ENCODE data around the gene RAD51B.

The RAD51B gene

GRCh38 chr14:68260121-68260520 lies 440.5 kb downstream of the RAD51B start:
- no peak for DNase-seq

- no peak for DNase-seq
Observed at GRCh38 chr14:68261092-68261842, 441.7 kb downstream of the RAD51B start.

GRCh38 chr14:68262567-68262966 lies 443.0 kb downstream of the RAD51B start:
- DNase-seq, result no peak

- no peak for DNase-seq
Observed at GRCh38 chr14:68263563-68264259, 444.1 kb downstream of the RAD51B start.

GRCh38 chr14:68264260-68264569 lies 444.6 kb downstream of the RAD51B start:
- DNase-seq, result no peak

GRCh38 chr14:68266998-68267397 lies 447.4 kb downstream of the RAD51B start:
- no peak for DNase-seq

GRCh38 chr14:68268197-68268596 lies 448.6 kb downstream of the RAD51B start:
- no peak for DNase-seq

GRCh38 chr14:68268719-68269118 lies 449.1 kb downstream of the RAD51B start:
- no peak for DNase-seq

GRCh38 chr14:68269136-68269927 lies 449.8 kb downstream of the RAD51B start:
- no peak for DNase-seq

GRCh38 chr14:68270342-68270741 lies 450.8 kb downstream of the RAD51B start:
- no peak for DNase-seq

GRCh38 chr14:68271913-68272391 lies 452.4 kb downstream of the RAD51B start:
- DNase-seq, result no peak

- DNase-seq, result no peak
Observed at GRCh38 chr14:68273413-68273812, 453.8 kb downstream of the RAD51B start.

GRCh38 chr14:68274725-68275124 lies 455.1 kb downstream of the RAD51B start:
- DNase-seq, result no peak

GRCh38 chr14:68278576-68279436 lies 459.2 kb downstream of the RAD51B start:
- no peak for DNase-seq

- DNase-seq, result no peak
Observed at GRCh38 chr14:68279437-68279720, 459.8 kb downstream of the RAD51B start.

GRCh38 chr14:68279777-68280233 lies 460.2 kb downstream of the RAD51B start:
- DNase-seq, result no peak

- DNase-seq, result no peak
Observed at GRCh38 chr14:68281497-68281896, 461.9 kb downstream of the RAD51B start.

- DNase-seq, result no peak
Observed at GRCh38 chr14:68282479-68283377, 463.1 kb downstream of the RAD51B start.

- no peak for DNase-seq
Observed at GRCh38 chr14:68283378-68284123, 464.0 kb downstream of the RAD51B start.

GRCh38 chr14:68284333-68284732 lies 464.8 kb downstream of the RAD51B start:
- DNase-seq, result no peak

GRCh38 chr14:68284834-68285233 lies 465.3 kb downstream of the RAD51B start:
- DNase-seq, result no peak

All from NCI-H2107 (cell line).